CD4-positive, alpha-beta T cell treated with Interleukin-4 for 4 hours (primary cell): Measurements from ENCODE around the gene EOLA2.
A peak's percentile ranks its signal among the peaks of the same experiment; 100 is the strongest.
"Not testable (repeated sequence)": the region's sequence is repeated elsewhere in the genome, so short reads cannot be mapped to it uniquely, and the experiment has no call there.

Experiments used
- DNase-seq: peaks from one replicate; pipeline ENCODE4 v3.0.0-alpha.2; 2020

EOLA2 gene

GRCh38 chrX:149932150-149932549 lies 6.1 kb downstream of the EOLA2 start:
- not testable (repeated sequence) for DNase-seq

- DNase-seq = not testable (repeated sequence)
Measured at GRCh38 chrX:149931355-149931754, 6.9 kb downstream of the EOLA2 start.

GRCh38 chrX:149929400-149929799 lies 8.9 kb downstream of the EOLA2 start, which contains the start of gene HSFX4:
Gene HSFX4, plus strand, starts transcription at chrX:149929573. Its CDS starts 72 bp downstream, at chrX:149929645.
- DNase-seq = not testable (repeated sequence)

- DNase-seq = not testable (repeated sequence)
Measured at GRCh38 chrX:149928635-149929034, 9.7 kb downstream of the EOLA2 start.

GRCh38 chrX:149927964-149928258 lies 10.4 kb downstream of the EOLA2 start:
- not testable (repeated sequence) for DNase-seq

GRCh38 chrX:149927245-149927963 lies 10.9 kb downstream of the EOLA2 start:
- DNase-seq = not testable (repeated sequence)

- DNase-seq = not testable (repeated sequence)
Measured at GRCh38 chrX:149924434-149924833, 13.9 kb downstream of the EOLA2 start.

- not testable (repeated sequence) for DNase-seq
Measured at GRCh38 chrX:149923836-149924235, 14.5 kb downstream of the EOLA2 start.

- peak; percentile 3 for DNase-seq
Measured at GRCh38 chrX:149916745-149917392, 21.4 kb downstream of the EOLA2 start.

GRCh38 chrX:149910178-149910695 lies 28.1 kb downstream of the EOLA2 start:
- DNase-seq = no peak

GRCh38 chrX:149909324-149910177 lies 28.7 kb downstream of the EOLA2 start:
- DNase-seq = no peak

- no peak for DNase-seq
Measured at GRCh38 chrX:149908727-149909126, 29.6 kb downstream of the EOLA2 start.

- no peak for DNase-seq
Measured at GRCh38 chrX:149908308-149908707, 30.0 kb downstream of the EOLA2 start.

GRCh38 chrX:149903889-149904748 lies 34.2 kb downstream of the EOLA2 start:
- DNase-seq = no peak

GRCh38 chrX:149898554-149898953 lies 39.7 kb downstream of the EOLA2 start:
- no peak for DNase-seq

GRCh38 chrX:149890828-149891227 lies 47.5 kb downstream of the EOLA2 start:
- not testable (repeated sequence) for DNase-seq
